Epithelial cell of prostate (primary cell): Measurements from ENCODE around the gene MTFR1L.
A peak's percentile ranks its signal among the peaks of the same experiment; 100 is the strongest.

Source experiments
- DNase-seq: peaks from one replicate; pipeline ENCODE4 v3.0.0-alpha.2; 2011; ENCODE audit warnings: low read depth, low spot score
- H3K27ac ChIP-seq: fragments of 450-650 bp; 2 replicates; pipeline ENCODE4 v1.5.1; 2017; ENCODE audit warnings: mild to moderate bottlenecking

Gene MTFR1L

DNA sequence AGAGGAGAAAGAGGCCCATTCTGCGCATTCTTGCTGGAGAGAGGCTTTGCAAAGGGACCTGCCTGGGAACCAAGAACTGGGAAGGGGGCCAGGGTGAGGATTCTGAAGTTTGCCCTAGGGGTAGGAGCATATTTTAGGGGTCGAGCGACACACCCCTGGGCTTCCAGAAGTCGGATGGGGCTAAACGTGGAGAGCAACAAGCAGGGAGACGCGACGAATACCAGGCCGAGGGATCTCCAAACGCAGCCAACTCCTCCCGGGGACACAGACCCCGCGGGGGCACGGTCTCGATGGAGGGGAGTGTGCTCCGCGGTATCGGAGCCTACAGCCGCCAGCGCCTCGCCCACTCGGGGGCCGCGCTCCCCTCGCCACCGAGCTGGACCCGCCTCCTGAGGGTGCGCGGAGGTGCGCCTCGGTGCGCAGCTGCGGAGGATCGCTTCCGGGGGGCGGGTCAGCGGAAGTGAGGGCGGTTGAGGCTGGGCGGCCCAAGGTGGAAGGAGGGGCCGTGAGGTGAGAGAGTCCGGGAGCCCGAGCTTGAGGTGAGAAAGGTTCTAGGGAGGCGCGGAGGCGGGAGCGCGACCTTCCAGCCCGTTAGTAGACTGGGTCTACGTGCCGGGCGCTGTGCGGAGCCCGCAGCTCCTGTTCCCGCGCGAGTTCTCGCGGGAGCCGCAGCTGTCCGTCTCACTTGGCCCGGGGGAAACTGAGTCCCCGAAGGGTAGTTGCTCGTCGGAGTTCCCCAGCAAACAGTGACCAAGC is at the start of gene MTFR1L:
Gene MTFR1L, plus strand, starts transcription at position 464 of the 756 bp plus-strand sequence. CDS start 3,151 bp downstream, outside the sequence.
- H3K27ac ChIP-seq, result peak within 1 kb of the TSS; percentile 90
- no peak for DNase-seq

DNA sequence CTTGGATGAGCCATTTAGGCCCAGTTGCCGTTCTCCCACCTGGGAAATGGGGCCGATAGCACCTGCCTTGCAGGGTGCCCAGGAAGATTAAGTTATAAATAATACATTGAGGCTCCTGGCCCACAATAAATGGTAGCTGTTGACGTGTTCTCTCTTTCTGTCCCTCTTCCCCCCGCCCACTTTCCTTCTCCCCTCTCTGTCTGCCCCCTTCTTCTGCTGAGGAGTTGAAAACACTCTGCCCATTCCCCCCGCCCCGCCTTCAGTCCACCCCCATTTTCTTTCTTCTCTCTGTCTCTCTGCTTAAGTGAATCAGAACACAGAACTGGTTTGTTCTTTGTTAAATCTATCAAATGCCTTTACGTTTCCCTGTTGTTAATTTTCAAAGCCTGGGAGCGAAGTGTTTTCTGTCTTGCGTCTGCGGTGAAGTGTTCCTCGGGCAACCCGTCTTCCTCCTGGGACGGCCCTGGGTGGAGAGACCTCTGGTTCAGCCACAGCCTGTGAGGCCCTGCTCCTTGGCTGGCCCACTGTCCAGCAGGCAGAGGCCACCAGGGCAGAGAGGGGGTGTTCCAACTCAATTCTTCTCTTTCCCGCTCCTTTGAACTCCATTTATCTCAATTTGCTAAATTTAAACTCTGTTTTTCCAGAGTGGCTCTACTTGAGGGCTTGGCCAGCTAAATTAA is 49.1 kb upstream of the MTFR1L start:
- no peak overlapping the region for H3K27ac ChIP-seq
- DNase-seq, result no peak

DNA sequence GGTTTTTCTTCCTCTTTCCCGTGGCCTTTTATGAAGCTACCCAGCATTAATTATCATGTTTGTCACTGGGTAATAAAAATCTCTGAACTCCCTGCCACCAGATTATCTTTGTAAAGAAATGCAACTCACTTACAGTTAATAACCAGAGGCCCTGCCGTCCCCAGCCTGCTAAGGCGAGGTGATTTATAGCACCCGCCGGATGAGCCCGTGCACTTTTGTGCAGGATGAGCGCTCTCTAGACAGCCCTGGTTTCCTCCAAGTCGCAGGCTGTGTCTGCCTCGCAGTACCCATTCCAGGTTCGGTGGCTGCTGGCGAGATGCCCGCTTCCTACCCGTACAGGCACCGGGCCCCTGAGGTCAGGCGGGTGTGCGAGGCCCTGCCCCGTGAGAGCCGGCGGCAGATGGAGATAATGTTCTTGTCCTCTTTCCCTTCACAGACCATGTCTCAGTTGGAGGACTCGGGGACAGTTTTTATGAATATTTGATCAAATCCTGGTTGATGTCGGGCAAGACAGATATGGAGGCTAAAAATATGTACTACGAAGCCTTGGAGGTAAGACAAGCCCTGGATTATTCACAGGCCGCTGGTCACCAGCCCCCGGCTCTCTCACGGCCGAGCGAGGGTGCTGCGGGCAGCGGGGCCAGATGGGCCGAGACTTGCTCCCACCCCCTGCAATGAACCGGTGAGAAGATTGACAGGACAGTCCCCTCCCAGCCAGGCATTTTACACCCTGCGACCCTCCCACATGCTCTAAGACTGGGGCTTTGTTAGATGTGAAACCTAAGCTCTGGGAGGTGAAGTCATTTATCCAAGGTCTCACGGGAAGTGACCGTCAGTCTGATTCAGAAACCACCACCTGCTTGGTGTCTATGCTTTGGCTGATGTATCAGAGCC is 48.3 kb upstream of the MTFR1L start:
- DNase-seq, result no peak
- no peak overlapping the region for H3K27ac ChIP-seq

DNA sequence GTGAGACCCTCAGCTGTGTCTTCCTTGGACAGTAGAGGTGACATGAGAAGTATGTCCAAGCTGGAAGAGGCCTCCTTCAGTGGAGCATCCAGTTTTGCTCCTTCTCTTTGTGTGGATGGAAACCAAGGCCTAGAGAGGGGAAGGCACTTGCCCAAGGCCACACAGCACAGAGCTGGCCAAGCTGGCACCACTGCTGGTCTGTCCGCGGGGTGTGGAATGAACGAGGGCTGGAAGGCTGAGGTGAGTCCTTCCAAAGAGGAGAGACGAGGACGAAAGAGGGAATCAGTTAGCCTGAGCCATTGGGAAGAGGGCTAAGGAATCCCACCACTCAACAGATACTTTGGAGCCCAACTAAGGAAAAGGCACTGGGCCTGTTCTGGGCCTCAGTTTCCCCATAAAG is 47.6 kb upstream of the MTFR1L start:
- H3K27ac ChIP-seq, result no peak overlapping the region
- DNase-seq, result no peak

DNA sequence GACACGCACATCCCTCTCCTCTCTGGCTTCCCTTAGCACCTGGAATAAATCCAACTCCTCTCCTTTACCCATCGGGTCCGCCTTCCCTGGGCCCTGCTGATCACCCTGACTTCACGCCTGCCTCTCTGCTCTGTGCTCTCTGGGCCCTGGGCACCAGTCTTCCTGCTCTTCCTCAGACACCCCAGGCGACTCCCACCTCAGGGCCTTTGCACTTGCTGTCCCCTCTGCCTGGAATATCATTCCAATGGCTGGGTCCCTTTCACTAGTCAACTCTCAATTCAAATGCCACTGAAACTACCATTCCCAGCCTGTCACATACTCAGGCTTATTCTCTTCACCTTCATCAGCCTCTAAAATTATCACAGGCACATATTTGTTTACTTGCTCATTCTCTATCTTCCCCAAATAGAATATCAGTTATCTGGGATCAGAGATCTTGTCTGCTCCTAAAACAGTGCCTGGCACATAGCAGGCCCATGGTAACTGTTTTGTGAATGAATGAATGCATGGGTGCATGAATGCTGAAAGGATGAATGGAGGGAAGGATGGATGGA is 47.0 kb upstream of the MTFR1L start:
- H3K27ac ChIP-seq, result no peak overlapping the region
- no peak for DNase-seq

DNA sequence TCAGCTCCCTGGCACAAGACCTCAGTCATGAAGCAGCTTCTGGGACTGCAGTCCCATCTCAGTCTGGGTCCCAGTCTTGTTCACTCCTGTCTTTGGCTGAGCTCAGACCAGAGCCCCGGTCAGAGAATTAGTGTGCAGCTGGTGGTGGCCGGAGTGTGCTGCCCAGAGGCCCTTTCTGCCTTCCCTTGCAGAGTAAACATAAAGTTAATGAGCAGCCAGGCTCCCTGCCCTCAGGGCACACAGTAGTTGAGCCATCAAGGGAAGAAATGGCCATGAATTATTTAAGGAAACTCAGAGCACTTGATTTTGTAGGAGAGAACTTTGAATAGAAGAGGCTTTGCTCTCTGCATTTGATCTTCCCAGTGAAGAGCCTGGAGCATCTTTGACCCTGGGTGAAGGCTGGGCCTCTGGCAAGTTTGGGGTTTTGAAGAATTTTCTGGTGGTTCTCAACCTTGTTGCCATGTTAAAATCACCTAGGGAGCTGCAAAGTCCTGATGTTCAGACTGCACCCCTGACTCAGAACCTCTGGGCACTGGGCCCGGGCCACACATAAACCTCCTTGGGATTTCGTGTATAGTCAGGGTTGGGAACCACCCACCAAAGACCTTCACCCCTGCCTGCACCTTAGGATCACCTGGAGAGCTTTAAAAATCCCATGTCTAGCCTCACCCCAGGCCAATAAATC is 46.2 kb upstream of the MTFR1L start:
- H3K27ac ChIP-seq, result no peak overlapping the region
- DNase-seq, result no peak

DNA sequence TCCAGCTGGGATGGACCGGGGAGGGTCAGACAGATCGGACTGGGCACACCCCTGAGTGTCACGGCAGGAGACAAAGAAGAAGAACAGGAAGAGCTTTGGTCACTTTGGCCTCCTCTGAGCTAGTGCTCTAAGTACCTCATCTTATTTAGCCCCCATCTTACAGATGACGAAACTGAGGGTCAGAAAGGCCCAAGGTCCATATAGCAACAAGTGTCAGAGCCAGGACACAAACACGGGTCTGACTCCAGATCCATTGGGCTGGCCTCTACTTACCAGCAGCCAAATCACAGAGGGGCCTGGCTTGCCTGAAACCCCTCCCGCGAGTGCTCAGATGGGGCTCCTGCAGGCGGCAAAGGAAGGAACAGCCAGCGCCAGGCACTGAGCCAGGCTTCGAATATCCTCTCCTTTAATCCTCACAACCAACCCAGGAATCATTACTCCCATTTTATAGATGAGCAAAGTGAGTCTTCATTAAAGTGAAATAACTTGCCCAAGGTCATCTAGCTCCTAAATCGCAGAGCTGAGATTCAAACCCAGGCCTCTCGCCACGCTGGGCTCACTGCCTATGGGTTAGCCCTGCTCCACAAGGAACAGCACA is 45.4 kb upstream of the MTFR1L start:
- no peak for DNase-seq
- H3K27ac ChIP-seq, result no peak overlapping the region

DNA sequence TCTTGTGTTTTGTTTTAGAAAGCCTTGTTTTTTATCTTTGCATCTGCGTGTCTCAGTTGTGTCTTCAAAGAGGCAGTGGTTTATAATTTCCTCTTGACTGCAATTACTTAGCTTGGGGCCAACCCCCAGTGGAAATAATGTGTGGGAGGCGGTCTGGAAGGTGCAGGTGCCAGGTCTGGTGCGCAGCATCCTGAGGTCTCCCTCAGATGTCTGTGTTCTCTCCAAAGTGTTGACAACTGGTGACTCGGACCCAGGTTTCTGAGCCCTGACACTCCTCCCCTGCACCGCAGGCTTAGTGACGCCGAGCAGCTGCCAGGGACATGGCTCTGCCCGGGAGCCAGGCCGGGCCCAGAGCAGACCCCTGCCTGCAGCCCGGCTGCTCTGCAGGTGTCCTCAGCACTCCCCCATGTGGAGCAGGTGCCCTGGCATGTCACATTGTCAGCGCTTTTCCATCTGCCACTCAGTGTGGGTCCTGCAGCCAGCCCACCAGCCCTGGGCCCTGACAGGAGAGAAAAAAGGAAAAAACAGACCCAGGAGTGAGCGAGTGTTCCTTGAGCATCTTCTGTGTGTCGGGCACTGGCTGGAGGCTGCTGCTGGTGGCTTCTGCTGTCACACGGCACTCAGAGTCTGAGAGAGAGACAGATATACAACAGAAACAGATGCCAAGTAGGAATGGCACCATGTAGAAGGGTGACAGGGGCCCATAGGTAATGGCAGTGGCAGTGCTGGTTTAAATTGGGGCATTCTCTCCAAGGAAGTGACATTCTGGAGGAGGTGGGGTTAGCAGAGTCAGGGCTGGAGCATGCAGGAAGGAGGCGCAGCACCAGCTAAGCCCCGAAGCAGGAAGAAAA is 44.6 kb upstream of the MTFR1L start:
- H3K27ac ChIP-seq, result no peak overlapping the region
- no peak for DNase-seq

DNA sequence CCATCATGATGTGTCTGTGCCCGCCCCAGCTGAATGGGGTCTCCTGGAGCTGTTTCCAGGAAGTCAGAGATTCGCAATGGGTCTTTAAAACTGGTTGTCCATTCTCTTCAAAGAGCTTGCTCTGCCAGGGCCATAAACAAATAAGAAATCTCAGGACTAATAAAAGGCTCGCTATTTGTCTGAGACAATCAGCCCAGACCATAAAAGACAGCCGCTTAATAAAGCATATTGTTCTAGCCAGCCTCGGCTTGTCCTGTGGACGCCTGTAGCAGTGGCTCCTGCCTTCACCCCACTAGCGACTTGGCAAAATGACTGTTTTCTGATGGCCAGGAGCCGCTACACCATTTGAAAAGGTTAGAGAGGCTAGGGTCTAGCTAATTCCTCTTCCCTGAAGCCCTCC is 40.4 kb upstream of the MTFR1L start:
- no peak for DNase-seq
- no peak overlapping the region for H3K27ac ChIP-seq

DNA sequence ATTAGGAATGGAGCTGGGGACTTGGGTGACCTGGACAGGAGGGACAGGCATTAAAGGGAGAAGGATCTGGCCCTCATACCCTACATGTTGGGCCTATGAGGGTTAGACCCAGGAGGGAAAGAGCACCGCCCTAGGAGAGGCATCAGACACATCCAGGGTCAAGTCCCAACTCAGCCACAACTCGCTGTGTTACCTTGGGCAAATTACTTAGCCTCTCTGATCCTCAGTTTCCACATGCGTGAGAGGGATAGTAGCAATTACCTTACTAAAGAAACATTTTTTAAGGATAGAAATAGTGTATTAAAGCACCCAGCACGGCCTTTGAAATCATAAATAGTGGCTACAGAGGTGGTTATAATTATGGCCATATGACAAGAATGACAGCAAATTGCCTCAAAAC is 39.9 kb upstream of the MTFR1L start:
- no peak for DNase-seq
- no peak overlapping the region for H3K27ac ChIP-seq

DNA sequence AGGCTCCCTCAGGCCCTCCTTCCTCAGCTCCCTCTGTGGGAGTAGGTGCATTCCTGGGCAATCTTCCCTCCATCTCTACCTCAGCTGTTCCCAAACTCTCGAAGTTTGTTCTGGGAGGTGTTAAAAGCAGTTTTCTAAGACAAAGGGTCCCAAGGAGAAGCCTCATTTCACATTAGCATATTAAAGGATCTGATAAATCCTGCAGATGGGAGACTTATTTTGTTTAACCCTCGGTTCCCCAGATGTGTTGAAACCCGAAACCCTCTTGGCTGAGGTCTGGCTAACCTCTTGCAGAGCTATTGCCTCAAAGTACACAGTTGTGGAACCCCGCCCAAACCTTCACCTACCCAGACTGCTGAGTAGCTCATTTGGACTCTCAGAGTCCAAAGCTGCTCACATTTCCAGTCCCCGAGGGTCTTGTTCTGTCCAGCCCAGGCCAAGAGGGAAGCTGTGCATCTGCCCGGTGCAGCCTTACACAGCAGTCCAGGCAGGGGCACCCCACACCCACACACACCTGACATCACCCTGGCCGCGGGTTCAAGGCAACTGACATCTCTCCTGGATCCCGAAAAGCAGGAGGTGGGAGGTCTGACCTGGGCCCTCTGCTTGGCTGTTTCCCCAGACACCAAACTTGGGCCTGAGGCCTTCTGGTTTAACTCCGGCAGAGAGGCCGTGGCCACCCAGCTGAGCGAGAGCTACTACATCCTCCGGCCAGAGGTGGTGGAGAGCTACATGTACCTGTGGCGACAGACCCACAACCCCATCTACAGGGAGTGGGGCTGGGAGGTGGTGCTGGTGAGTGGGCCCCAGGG is 39.2 kb upstream of the MTFR1L start:
- no peak for DNase-seq
- no peak overlapping the region for H3K27ac ChIP-seq

DNA sequence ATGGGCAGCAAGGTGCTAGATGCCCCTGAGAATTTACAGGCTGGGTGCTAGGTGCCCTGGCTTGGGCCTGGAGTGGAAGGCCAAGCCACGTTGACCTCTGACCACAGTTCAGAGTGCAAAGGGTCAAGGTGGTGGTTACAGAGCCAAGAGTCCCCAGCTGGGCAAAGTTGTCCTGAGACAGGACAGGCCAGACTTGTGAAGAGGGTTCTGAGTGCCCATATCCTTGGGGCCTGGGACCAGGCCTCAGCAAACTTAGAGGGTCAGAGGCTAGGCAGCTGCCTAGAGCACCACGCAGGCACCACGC is 38.7 kb upstream of the MTFR1L start:
- DNase-seq, result no peak
- H3K27ac ChIP-seq, result no peak overlapping the region

DNA sequence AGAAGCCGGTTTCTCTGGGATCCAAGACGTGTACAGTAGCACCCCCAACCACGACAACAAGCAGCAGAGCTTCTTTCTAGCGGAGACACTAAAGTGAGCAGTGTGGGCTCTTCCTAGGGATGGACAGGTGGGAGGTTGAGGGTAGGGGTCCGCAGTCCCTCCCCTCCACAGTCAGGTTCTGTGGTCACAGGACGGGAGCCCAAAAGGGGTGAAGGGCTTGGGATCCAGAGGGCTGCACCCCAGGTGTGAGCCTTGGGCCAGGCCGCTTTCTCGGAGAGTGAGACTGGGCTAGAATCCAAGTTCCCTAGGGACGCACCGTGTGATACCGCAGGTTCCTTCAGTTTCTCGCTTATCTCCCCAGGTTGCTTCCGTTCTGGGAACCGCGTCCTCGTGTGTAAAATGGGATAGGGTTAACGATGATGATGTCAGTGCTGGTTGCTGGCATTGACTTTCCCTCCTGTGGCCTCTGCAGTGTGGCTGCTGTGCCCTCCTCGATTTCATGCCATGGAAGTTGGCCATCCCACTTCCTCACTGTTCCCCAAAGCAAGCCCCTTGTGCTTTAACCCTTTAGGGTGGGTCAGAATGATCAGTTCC is 37.0 kb upstream of the MTFR1L start:
- H3K27ac ChIP-seq, result no peak overlapping the region
- no peak for DNase-seq

DNA sequence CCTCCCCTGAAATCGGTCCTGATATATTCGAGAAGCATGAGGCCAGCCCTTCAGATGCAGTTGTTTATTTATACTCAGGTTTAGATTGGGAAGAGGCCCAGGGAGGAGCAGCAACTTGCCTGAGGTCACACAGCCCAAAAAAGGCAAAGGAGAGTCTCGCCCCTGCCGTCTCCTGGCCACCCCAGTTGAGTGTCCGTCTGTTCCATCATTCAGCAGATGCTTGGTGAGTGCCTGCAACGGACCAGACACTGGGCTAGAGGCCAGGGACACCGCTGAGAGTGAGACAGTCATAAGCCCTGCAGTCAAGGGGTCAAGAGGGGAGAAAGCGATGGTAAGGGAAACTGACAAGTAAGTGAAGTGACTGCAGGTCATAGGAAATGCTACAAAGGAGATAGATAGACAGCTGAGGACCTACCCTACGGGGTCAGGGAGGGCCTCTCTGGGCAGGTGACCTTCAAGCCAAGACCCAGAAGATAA is 35.1 kb upstream of the MTFR1L start:
- DNase-seq, result no peak
- no peak overlapping the region for H3K27ac ChIP-seq

DNA sequence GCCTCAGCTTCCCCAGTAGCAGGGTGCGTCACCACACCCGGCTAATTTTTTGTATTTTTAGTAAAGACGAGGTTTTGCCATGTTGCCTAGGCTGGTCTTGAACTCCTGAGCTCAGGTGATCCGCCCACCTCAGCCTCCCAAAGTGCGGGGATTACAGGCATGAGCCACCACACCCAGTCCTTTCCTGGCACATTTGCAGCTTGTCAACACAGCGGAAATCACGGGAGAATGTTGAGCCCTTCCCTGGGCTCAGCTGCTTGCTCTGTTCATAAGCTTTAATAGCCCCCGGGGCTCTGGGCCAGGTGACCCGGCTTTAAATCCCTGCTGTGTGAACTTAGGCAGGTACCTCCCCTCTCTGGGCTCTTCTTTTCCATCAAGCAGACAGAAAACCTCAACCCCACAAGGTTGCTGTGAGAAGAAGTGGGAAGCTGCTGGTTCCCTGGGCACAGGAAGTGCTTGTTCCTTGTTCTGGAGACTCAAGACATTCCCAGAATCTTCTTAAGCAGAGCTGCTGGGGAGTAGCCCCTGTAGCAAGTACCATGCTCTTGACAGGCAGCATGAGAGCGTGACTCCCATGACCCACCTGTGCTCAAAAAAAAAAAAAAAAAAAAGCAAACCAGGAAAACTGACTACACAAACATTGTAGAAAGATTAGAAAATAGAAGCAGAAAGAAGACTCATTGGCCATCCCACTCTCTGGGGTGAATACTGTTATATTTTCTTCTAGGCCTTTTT is 34.3 kb upstream of the MTFR1L start:
- no peak overlapping the region for H3K27ac ChIP-seq
- DNase-seq, result no peak

DNA sequence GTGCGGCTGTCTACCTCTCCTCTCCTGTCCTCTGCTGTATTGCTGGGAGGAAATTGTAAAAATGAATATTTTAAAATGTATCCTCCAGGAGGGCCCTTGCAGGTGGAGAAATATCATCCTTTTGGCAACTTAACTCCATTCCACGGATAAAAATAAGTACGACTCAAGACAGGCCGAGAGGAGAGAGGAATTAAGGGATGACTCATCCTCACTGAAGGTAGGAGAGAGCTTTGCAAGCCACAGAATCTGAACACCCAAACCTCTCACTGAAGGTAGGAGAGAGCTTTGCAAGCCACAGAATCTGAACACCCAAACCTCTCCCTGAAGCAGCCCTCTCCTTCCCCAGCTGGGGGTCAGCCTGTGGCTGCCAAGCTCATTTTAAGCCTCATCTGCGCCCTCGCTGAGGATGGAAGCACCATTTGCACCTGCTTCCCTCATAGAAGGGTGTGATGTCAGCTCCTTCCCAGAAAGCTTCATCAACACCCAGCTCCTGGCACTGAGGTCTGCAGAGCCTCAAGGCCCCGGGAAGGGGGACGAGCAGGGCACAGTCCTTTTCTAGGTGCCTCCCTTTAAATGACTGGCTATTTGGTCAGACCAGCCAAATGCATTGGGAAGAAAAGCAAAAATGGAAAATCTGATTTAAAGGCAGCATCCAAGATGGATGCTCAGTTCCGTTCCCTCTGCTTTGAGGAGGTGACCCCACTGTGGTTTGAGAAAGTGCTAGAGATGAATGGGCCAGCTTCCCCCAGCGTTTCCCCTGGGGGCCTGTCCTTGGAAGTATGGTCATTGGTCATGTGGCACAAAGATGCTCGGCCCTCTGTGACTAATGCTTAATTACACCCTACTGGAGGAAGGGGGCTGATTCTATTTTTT is 32.6 kb upstream of the MTFR1L start:
- H3K27ac ChIP-seq, result no peak overlapping the region
- no peak for DNase-seq
